ENCODE results near the gene C10orf120.

DNA sequence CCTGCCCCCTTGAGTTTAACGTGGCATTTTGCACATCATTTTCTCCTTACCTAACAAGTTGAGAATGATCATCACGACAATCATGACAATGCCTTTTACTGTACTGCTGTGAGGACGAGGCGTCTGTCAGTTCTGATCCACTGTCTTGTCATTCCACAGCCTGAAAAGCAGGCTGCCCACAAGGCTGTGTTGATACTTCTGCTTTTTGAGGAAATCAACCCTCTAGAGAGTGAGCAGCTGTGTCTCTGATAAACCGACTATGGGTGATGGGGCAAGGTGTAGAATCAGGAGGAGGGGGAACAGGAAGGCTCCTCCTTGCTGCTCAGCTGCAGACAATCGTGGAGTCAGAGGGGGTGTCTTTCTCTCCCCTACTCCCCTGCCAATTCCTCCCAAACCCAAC lies 30.6 kb upstream of the C10orf120 start:
- no peak for TF ChIP-seq CTCF (IDR thresholded peaks at IDR 0.05)
- TF ChIP-seq FOSL2 (IDR thresholded peaks at IDR 0.05): no peak
- TF ChIP-seq FOSL2 (CRISPR knock-in tag; IDR thresholded peaks at IDR 0.05): no peak
- no peak for TF ChIP-seq EHF (CRISPR knock-in tag; IDR thresholded peaks at IDR 0.05)
- no peak for TF ChIP-seq RCOR1 (IDR thresholded peaks at IDR 0.05; ENCODE audit: low read depth, low read length)
- TF ChIP-seq KDM5A (IDR thresholded peaks at IDR 0.05): no peak
- TF ChIP-seq POLR2A (IDR thresholded peaks at IDR 0.05; ENCODE audit: low read length): no peak
- TF ChIP-seq MYC (IDR thresholded peaks at IDR 0.05; ENCODE audit: borderline replicate concordance, low read length): no peak
- TF ChIP-seq, protein P1, sequence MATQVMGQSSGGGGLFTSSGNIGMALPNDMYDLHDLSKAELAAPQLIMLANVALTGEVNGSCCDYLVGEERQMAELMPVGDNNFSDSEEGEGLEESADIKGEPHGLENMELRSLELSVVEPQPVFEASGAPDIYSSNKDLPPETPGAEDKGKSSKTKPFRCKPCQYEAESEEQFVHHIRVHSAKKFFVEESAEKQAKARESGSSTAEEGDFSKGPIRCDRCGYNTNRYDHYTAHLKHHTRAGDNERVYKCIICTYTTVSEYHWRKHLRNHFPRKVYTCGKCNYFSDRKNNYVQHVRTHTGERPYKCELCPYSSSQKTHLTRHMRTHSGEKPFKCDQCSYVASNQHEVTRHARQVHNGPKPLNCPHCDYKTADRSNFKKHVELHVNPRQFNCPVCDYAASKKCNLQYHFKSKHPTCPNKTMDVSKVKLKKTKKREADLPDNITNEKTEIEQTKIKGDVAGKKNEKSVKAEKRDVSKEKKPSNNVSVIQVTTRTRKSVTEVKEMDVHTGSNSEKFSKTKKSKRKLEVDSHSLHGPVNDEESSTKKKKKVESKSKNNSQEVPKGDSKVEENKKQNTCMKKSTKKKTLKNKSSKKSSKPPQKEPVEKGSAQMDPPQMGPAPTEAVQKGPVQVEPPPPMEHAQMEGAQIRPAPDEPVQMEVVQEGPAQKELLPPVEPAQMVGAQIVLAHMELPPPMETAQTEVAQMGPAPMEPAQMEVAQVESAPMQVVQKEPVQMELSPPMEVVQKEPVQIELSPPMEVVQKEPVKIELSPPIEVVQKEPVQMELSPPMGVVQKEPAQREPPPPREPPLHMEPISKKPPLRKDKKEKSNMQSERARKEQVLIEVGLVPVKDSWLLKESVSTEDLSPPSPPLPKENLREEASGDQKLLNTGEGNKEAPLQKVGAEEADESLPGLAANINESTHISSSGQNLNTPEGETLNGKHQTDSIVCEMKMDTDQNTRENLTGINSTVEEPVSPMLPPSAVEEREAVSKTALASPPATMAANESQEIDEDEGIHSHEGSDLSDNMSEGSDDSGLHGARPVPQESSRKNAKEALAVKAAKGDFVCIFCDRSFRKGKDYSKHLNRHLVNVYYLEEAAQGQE (IDR thresholded peaks at IDR 0.05): no peak
- TF ChIP-seq MAX (IDR thresholded peaks at IDR 0.05): no peak
- TF ChIP-seq ESRRA (IDR thresholded peaks at IDR 0.05; ENCODE audit: borderline replicate concordance, low read length): no peak
- TF ChIP-seq HDAC2 (IDR thresholded peaks at IDR 0.05): no peak
- TF ChIP-seq SMC3 (IDR thresholded peaks at IDR 0.05): no peak
- TF ChIP-seq RAD21 (conservative IDR thresholded peaks at IDR 0.05 in 1 of 2, IDR thresholded peaks at IDR 0.05 in 1 of 2): no peak

Measured in A549 (cell line).